Adrenal gland (tissue), 5 donors: ENCODE results near the gene ADORA2A.

Experiments used
- CTCF ChIP-seq, 6 experiments: fragments of 450-650 bp in 4 of 6; fragments of 200-600 bp in 2 of 6; sonication (generic) in 1 of 6; IDR thresholded peaks; 1 replicate in 5 of 6; 2 replicates in 1 of 6; pipeline versions ENCODE4 v1.5.1 to v1.8.0; 2016 to 2021; ENCODE audit warnings: antibody characterized with exemption in 6 of 6, mild to moderate bottlenecking in 2 of 6, moderate library complexity in 1 of 6
- POLR2A ChIP-seq, 2 donors: fragments of 450-650 bp; IDR thresholded peaks; one replicate each; pipeline ENCODE4 v1.6.1; 2017; ENCODE audit warnings: antibody characterized with exemption in 2 of 2, mild to moderate bottlenecking in 2 of 2, moderate library complexity in 1 of 2
- donor health status: DM: no; HTN: no; CAD: no.

GRCh38 chr22:24426851-24427499 lies 424 bp upstream of the ADORA2A start:
- TF ChIP-seq POLR2A (IDR thresholded peaks at IDR 0.05) (no peak), CTCF (IDR thresholded peaks at IDR 0.05) (no peak)
